PC-3 (cell line): ENCODE measurements around the gene RNF141. TPM values are rescaled to one million over a fixed set of nuclear protein-coding genes. Genes with fewer than 3 reads are reported as not detected.

Experiments used
- ATAC-seq: fragments of 200-7000 bp; cut with Tn5 transposase; 2 replicates; pipeline ENCODE4 v1.9.1; 2020; ENCODE audit warnings: mild to moderate bottlenecking, moderate library complexity
- BruUV-seq: library from RNA; stranded (reverse); fragments of 400-500 nt; replicated peaks from 2 replicates; lab custom pipeline; 2021; lab: Mats Ljungman, UMichigan
- CTCF ChIA-PET: fragments of 300-600 bp; sonication (Branson Sonifier 250); formaldehyde crosslinking; loops from one replicate; lab custom pipeline; 2022; ENCODE audit warnings: antibody characterized with exemption; lab: Charles Lee
- POLR2A ChIA-PET: fragments of 300-600 bp; sonication (Branson Sonifier 250); formaldehyde crosslinking; loops from one replicate; lab custom pipeline; 2022; ENCODE audit warnings: antibody characterized with exemption; ENCODE audit not compliant: unreplicated experiment; lab: Charles Lee
- DNase-seq: peaks from one replicate; pipeline ENCODE4 v3.0.0-alpha.2; 2015
- H2AFZ ChIP-seq: fragments of 300-600 bp; sonication (generic); 2 replicates; pipeline ENCODE4 v1.6.0; 2016; ENCODE audit warnings: antibody characterized with exemption, low read length
- H3F3A ChIP-seq: fragments of 300-600 bp; sonication (generic); one replicate; pipeline ENCODE4 v1.6.0; 2017; ENCODE audit warnings: antibody characterized with exemption, low read length, control low read depth, mild to moderate bottlenecking; ENCODE audit not compliant: unreplicated experiment
- H3K27ac ChIP-seq: fragments of 300-600 bp; sonication (generic); 2 replicates; pipeline ENCODE4 v1.5.1; 2016; ENCODE audit warnings: mild to moderate bottlenecking, low read length
- H3K27me3 ChIP-seq: fragments of 300-600 bp; sonication (generic); 2 replicates; pipeline ENCODE4 v1.6.1; 2016; ENCODE audit warnings: low read length, mixed read lengths
- H3K36me3 ChIP-seq: fragments of 300-600 bp; sonication (generic); 2 replicates; pipeline ENCODE4 v1.6.1; 2016; ENCODE audit warnings: low read depth, mixed run types, low read length, mixed read lengths
- H3K4me1 ChIP-seq: fragments of 300-600 bp; sonication (generic); 2 replicates; pipeline ENCODE4 v1.5.1; 2016; ENCODE audit warnings: low read length; ENCODE audit not compliant: insufficient read depth
- H3K4me2 ChIP-seq: fragments of 300-600 bp; sonication (generic); 2 replicates; pipeline ENCODE4 v1.6.0; 2016; ENCODE audit warnings: low read length
- H3K4me3 ChIP-seq: fragments of 300-600 bp; sonication (generic); 2 replicates; pipeline ENCODE4 v1.5.1; 2016; ENCODE audit warnings: mild to moderate bottlenecking, low read length, mixed read lengths
- H3K79me2 ChIP-seq: fragments of 300-600 bp; sonication (generic); 2 replicates; pipeline ENCODE4 v1.6.1; 2017; ENCODE audit warnings: low read length, mixed read lengths
- H3K9ac ChIP-seq: fragments of 300-600 bp; sonication (generic); 2 replicates; pipeline ENCODE4 v1.6.0; 2016; ENCODE audit warnings: mild to moderate bottlenecking, low read length
- H3K9me2 ChIP-seq: fragments of 300-600 bp; sonication (generic); replicated peaks from 2 replicates; pipeline ENCODE4 v1.6.1; 2016; ENCODE audit warnings: mixed run types, low read length, mixed read lengths
- H3K9me3 ChIP-seq: fragments of 300-600 bp; sonication (generic); 2 replicates; pipeline ENCODE4 v1.6.1; 2016; ENCODE audit warnings: low read length, mixed read lengths
- H4K20me1 ChIP-seq: fragments of 300-600 bp; sonication (generic); 2 replicates; pipeline ENCODE4 v1.6.1; 2016; ENCODE audit warnings: low read length, mixed read lengths
- CTCF ChIP-seq: fragments of 300-600 bp; sonication (generic); conservative IDR thresholded peaks from 2 replicates; pipeline ENCODE4 v1.5.1; 2017; ENCODE audit warnings: antibody characterized with exemption, low read depth, mild to moderate bottlenecking, low read length
- EZH2 ChIP-seq: fragments of 300-600 bp; sonication (generic); IDR thresholded peaks from one replicate; pipeline ENCODE4 v1.6.1; 2017; ENCODE audit warnings: antibody characterized with exemption, mild to moderate bottlenecking, low read length; ENCODE audit not compliant: unreplicated experiment
- EZH2phosphoT487 ChIP-seq: fragments of 300-600 bp; sonication (generic); IDR thresholded peaks from 2 replicates; pipeline ENCODE4 v1.6.1; 2018; ENCODE audit warnings: mild to moderate bottlenecking, antibody characterized with exemption, low read length, borderline replicate concordance
- intact Hi-C: fragments of 100-400 bp; cut with micrococcal nuclease; formaldehyde crosslinking; loops from 2 replicates; pipeline ENCODE4 v1.9.0; 2023
- total RNA-seq: library from RNA; depleted of rRNA; stranded (reverse); fragments of >200 nt; gene quantifications from 2 replicates; pipeline ENCODE4 v1.2.3, GENCODE V29; 2014

Gene RNF141
- total RNA-seq, 1 experiment from 2014 or later, result 13.8 TPM

DNA sequence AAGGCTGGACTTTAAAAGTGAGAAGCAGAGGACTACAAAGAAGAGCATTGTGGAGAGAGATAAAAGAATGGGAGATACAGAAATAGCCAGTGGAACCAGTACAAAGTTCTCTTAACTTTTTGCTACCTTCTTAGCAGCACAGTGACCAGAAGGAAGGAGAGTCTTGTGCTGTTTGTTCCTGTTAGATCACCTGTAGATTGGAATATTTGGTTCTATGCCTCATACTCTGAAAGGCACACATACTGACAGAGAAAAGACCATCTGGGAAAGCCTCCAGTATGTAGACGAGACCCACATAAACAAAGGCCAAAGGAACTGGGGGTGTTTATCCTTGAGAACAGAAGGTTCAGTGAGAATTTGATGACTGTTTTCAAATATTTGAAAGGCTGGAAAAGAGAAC lies 18.7 kb downstream of the RNF141 start:
- Histone ChIP-seq H3K36me3 (peaks cover 3% of the 10 kb centered on the region; the same call in 1 of the 2 replicates), H3K4me2 (no peak overlapping the region), H3K9me2 (no peaks in the 10 kb centered on the region), H3K27ac (no peak overlapping the region), H2AFZ (no peak overlapping the region), H3K9me3 (no peaks in the 10 kb centered on the region), H3K4me3 (no peak overlapping the region), H3K4me1 (peaks cover 13% of the 10 kb centered on the region), H3F3A (peaks cover 4% of the 10 kb centered on the region), H3K9ac (no peak overlapping the region), H4K20me1 (no peaks in the 10 kb centered on the region), H3K27me3 (no peaks in the 10 kb centered on the region), H3K79me2 (no peaks in the 10 kb centered on the region)
- TF ChIP-seq EZH2phosphoT487 (no peak), CTCF (no peak), EZH2 (no peak)
- intact Hi-C loops, result no loop called here
- ATAC-seq (no peak), DNase-seq (no peak)
- CTCF ChIA-PET, result no interaction called here
- POLR2A ChIA-PET, result no interaction called here
- BruUV-seq, result no TSS peak

DNA sequence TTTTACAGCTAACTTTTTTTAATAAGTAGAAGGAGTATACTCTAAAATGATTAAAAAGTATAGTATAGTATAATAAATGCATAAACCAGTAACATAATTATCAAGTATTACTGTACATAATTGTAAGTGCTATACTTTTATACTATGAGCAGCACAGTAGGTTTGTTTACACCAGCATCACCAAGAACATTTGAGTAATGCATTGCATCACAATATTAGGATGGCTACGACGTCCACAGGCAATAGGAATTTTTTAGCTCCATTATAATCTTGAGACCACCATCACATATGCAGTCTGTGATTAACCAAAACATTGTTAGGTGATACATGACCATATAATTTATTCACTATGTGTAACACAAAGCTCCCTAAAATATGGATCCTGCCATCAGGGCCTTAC lies 20.4 kb downstream of the RNF141 start:
- BruUV-seq, result no TSS peak
- Histone ChIP-seq H3K27ac (no peak overlapping the region), H3K4me1 (no peaks in the 10 kb centered on the region), H3K27me3 (no peaks in the 10 kb centered on the region), H3K9me2 (no peaks in the 10 kb centered on the region), H3K9me3 (no peaks in the 10 kb centered on the region), H3K4me2 (no peak overlapping the region), H2AFZ (no peak overlapping the region), H3K79me2 (no peaks in the 10 kb centered on the region), H3K36me3 (peaks cover 3% of the 10 kb centered on the region; the same call in 1 of the 2 replicates), H3K4me3 (no peak overlapping the region), H3K9ac (no peak overlapping the region), H3F3A (no peaks in the 10 kb centered on the region), H4K20me1 (no peaks in the 10 kb centered on the region)
- CTCF ChIA-PET, result no interaction called here
- POLR2A ChIA-PET, result interaction anchor here (0.6 kb wide), 1 partner anchor 1187 kb away, joined by 9 read pairs; no protein-coding TSS in a partner anchor
- TF ChIP-seq EZH2, result no peak
- TF ChIP-seq EZH2phosphoT487, result no peak
- no peak for TF ChIP-seq CTCF
- intact Hi-C loops, result no loop called here
- DNase-seq (no peak), ATAC-seq (no peak)

DNA sequence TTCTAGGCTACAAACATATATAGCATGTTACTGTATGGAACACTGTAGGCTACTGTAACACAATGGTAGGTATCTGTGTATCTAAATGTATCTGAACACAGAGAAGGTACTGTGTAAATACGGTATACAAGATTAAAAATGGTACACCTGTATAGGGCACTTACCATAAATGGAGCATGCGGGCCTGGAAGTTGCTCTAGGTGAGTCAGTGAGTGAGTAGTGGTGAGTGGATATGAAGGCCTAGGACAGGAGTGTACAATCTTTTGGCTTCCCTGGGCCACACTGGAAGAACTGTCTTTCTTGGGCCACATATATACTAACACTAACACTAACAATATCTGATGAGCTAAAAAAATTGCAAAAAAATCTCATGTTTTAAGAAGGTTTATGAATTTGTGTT lies 21.4 kb downstream of the RNF141 start:
- TF ChIP-seq EZH2phosphoT487 (no peak), EZH2 (no peak), CTCF (no peak)
- CTCF ChIA-PET, result no interaction called here
- Histone ChIP-seq H3K79me2 (no peaks in the 10 kb centered on the region), H3K9me2 (no peaks in the 10 kb centered on the region), H3K4me2 (no peak overlapping the region), H3K4me1 (no peaks in the 10 kb centered on the region), H3K4me3 (no peak overlapping the region), H3K27ac (no peak overlapping the region), H3K27me3 (no peaks in the 10 kb centered on the region), H3K9me3 (no peaks in the 10 kb centered on the region), H2AFZ (no peak overlapping the region), H3K36me3 (no peaks in the 10 kb centered on the region; the same call in 1 of the 2 replicates), H4K20me1 (no peaks in the 10 kb centered on the region), H3F3A (no peaks in the 10 kb centered on the region), H3K9ac (no peak overlapping the region)
- BruUV-seq, result no TSS peak
- peak; percentile 14 for DNase-seq
- intact Hi-C loops, result no loop called here
- peak; percentile 56 for ATAC-seq
- POLR2A ChIA-PET, result no interaction called here
